ENCODE measurements around the gene SLC13A5.

- TF ChIP-seq POLR2A (IDR thresholded peaks at IDR 0.05), result no peak
- TF ChIP-seq CTCF (IDR thresholded peaks at IDR 0.05), result no peak
- TF ChIP-seq EP300 (IDR thresholded peaks at IDR 0.05), result no peak
Measured at GRCh38 chr17:6698004-6698403, 15.2 kb downstream of the SLC13A5 start.

Measured in tibial nerve (tissue), 4 donors.